Measurements from ENCODE around the gene CAPN7. TPM values are rescaled to one million over a fixed set of nuclear protein-coding genes. Genes with fewer than 3 reads are reported as not detected.

The CAPN7 gene
- total RNA-seq, 4 donors from 2014 or later = 33.8 to 153 (median 69.7) TPM

GRCh38 chr3:15217841-15218267, 11.8 kb downstream of the CAPN7 start:
- in situ Hi-C loops (cut with MboI; ENCODE audit: low sequenced_read_pairs in 4 of 4) (loop anchor here in 3 of 4 donors (25.0 kb wide), 2 partner anchors 281 to 344 kb away; partner anchors contain the start of gene NR2C2 (in 2 of the 3)), intact Hi-C loops (cut with DNase I; ENCODE audit: low total_unique reads) (no loop called here)
- no peak for TF ChIP-seq CTCF (IDR thresholded peaks at IDR 0.05 in 4 of 5, conservative IDR thresholded peaks at IDR 0.05 in 1 of 5)
- no peak for TF ChIP-seq POLR2A (IDR thresholded peaks at IDR 0.05)
- Histone ChIP-seq H3K27me3 (no peaks in the 10 kb centered on the region), H3K9me3 (no peaks in the 10 kb centered on the region), H3K27ac (no peak overlapping the region), H3K4me1 (peaks cover 38 to 60% of the 10 kb centered on the region in 2 donors), H3K36me3 (peaks cover 0 to 94% of the 10 kb centered on the region in 2 donors), H3K4me3 (no peak overlapping the region)
- ATAC-seq (no peak), DNase-seq (no peak)

- intact Hi-C loops (cut with DNase I; ENCODE audit: low total_unique reads) (no loop called here), in situ Hi-C loops (cut with MboI; ENCODE audit: low sequenced_read_pairs in 4 of 4) (loop anchor here in 3 of 4 donors (25.0 kb wide), 2 partner anchors 281 to 344 kb away; partner anchors contain the start of gene NR2C2 (in 2 of the 3))
- DNase-seq = no peak
- peak in 1 of 2 donors; percentile 88 for ATAC-seq
- H3K4me3 ChIP-seq = no peak overlapping the region
- H3K9me3 ChIP-seq = no peaks in the 10 kb centered on the region
- H3K4me1 ChIP-seq = peaks cover 38 to 60% of the 10 kb centered on the region in 2 donors
- no peak for TF ChIP-seq CTCF (IDR thresholded peaks at IDR 0.05 in 4 of 5, conservative IDR thresholded peaks at IDR 0.05 in 1 of 5)
- no peak for TF ChIP-seq POLR2A (IDR thresholded peaks at IDR 0.05)
- H3K36me3 ChIP-seq = peaks cover 0 to 94% of the 10 kb centered on the region in 2 donors
- peak overlapping the region in 1 of 4 donors; percentile 15 for H3K27ac ChIP-seq
- H3K27me3 ChIP-seq = no peaks in the 10 kb centered on the region
These were observed 12.6 kb downstream of the CAPN7 start for GRCh38 chr3:15218689-15219088.

GRCh38 chr3:15220056-15220455, 14.0 kb downstream of the CAPN7 start:
- intact Hi-C loops (cut with DNase I; ENCODE audit: low total_unique reads) (loop anchor here (10.0 kb wide), 1 partner anchor 365 kb away; no protein-coding TSS in a partner anchor), in situ Hi-C loops (cut with MboI; ENCODE audit: low sequenced_read_pairs in 4 of 4) (loop anchor here in 3 of 4 donors (25.0 kb wide), 2 partner anchors 283 to 342 kb away; partner anchors contain the start of gene NR2C2 (in 2 of the 3))

GRCh38 chr3:15220661-15221060, 14.6 kb downstream of the CAPN7 start:
- peaks cover 0 to 94% of the 10 kb centered on the region in 2 donors for H3K36me3 ChIP-seq
- DNase-seq (peak in 1 of 2 donors; percentile 34), ATAC-seq (peak; percentile 39 to 91)
- no peak overlapping the region for H3K4me3 ChIP-seq
- intact Hi-C loops (cut with DNase I; ENCODE audit: low total_unique reads) (loop anchor here (10.0 kb wide), 1 partner anchor 364 kb away; no protein-coding TSS in a partner anchor), in situ Hi-C loops (cut with MboI; ENCODE audit: low sequenced_read_pairs in 4 of 4) (loop anchor here in 3 of 4 donors (25.0 kb wide), 2 partner anchors 283 to 342 kb away; partner anchors contain the start of gene NR2C2 (in 2 of the 3))
- no peak for TF ChIP-seq POLR2A (IDR thresholded peaks at IDR 0.05)
- TF ChIP-seq CTCF (IDR thresholded peaks at IDR 0.05 in 4 of 5, conservative IDR thresholded peaks at IDR 0.05 in 1 of 5) = no peak
- peak overlapping the region in 1 of 4 donors; percentile 59 for H3K27ac ChIP-seq
- H3K9me3 ChIP-seq = no peaks in the 10 kb centered on the region
- no peaks in the 10 kb centered on the region for H3K27me3 ChIP-seq
- H3K4me1 ChIP-seq = peaks cover 29 to 50% of the 10 kb centered on the region in 2 donors

More at GRCh38 chr3:15220056-15220455, 14.0 kb downstream of the CAPN7 start:
- ATAC-seq (peak in 1 of 2 donors; percentile 15), DNase-seq (no peak)
- TF ChIP-seq CTCF (IDR thresholded peaks at IDR 0.05 in 4 of 5, conservative IDR thresholded peaks at IDR 0.05 in 1 of 5) (no peak), POLR2A (IDR thresholded peaks at IDR 0.05) (no peak)
- H3K4me1 ChIP-seq = peaks cover 35 to 56% of the 10 kb centered on the region in 2 donors
- peak overlapping the region in 1 of 4 donors; percentile 59 for H3K27ac ChIP-seq
- peaks cover 0 to 94% of the 10 kb centered on the region in 2 donors for H3K36me3 ChIP-seq
- H3K9me3 ChIP-seq = no peaks in the 10 kb centered on the region
- no peaks in the 10 kb centered on the region for H3K27me3 ChIP-seq
- no peak overlapping the region for H3K4me3 ChIP-seq
